ENCODE data around the gene POLG2.

POLG2 gene

DNA sequence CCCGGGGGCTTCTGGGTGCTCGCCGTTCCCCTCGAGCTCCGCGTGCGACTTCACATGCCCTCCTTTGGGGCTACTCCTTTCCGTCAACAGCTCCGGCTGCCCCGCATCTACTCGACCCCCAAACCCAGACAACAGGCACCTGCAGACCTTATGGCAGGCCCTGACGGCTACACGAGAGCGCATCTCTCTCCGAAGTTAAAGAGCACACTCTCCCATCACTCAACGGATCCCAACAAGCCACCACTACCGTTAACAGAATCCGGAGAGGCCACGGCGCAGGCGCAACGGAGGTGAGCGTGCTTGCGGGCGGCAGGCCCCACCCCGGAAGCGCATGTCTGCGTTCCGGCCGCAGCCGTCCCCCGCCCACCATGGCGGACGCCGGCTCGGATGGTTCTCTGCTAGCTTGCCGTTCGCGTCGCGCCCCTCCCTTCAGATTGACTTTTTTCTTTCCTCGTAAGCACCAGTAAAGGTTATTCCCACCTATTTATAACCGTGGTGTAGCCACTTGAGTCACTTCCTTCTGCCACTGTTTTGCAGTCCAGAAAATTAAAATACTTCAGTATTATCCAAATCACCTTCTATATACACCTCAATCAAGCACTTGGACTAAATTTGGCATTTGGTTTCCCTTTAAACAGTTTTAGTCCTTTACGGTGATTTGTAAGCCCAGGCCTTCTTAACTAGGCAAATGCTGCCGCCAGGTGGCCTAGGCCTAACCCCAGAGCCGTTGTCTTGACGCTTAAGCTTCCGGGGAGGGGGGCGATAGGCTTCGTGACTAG is at the start of gene POLG2:
Gene POLG2 (minus strand): TSS at position 269 of the 779 bp plus-strand sequence. CDS start 86 bp downstream, at position 183.
- peak; percentile 91 for DNase-seq

DNA sequence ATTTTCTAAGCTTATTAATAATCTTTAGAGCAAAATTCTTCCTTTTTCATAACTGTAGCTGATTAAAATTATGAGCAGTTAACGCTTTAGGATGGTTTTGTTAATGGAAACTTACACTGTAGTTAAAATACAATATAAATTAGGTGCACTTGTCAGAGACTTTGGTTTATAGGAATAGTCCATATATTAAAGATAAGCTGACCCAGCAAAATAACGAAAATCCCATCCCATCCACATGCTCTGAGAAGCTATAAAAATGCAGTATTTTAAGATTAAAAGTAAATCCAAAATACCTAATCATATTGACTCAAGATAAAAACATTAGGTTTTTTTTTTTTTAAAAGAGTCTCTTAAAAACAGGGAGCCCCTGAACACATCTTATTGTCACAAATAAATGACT is 47.9 kb upstream of the POLG2 start:
- no peak for DNase-seq

GRCh38 chr17:64540118-64540776 is 43.4 kb upstream of the POLG2 start:
- DNase-seq, result no peak

GRCh38 chr17:64538508-64539130 is 41.8 kb upstream of the POLG2 start:
- DNase-seq, result no peak

DNA sequence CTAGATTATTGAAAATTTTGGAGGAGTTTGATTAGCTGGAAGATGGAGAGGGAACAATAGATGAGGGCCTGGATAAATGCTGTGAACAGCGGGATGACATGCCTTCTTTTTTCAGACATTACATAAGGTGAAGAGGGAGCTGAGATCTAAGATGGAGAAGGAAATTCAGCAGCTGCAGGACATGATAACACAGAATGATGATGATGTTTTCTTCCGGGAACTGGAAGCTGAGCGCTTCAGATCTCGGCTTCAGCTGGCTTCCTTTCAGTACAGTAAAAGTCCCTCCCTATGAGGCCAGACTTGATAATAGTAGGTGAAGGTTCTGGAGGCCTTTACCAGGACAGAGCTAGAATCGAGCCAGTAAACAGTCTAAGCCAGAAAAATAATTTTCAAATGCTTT is 40.6 kb upstream of the POLG2 start:
- no peak for DNase-seq

GRCh38 chr17:64536913-64537312 is 40.1 kb upstream of the POLG2 start:
- DNase-seq, result no peak

DNA sequence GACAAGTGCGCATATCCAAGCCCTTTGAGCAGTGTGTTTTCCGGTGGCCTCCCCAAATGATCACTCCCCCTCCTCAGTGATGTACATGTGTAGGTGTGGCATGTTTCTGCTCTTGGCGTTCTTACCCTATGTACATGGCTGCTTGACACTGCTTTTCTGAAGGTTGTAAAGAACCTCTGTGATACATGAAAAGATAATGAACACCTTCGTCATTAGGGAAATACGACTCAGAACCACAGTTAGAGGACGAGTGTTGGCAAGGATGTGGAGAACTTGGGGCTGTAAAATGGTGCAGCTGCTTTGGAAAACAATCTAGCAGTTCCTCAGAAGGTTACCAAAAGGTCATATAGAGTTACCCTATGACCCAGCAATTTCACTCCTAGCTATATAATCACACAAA is 38.5 kb upstream of the POLG2 start:
- DNase-seq, result no peak

GRCh38 chr17:64534187-64534586 is 37.3 kb upstream of the POLG2 start:
- DNase-seq, result no peak

GRCh38 chr17:64533784-64534183 is 36.9 kb upstream of the POLG2 start:
- no peak for DNase-seq

- no peak for DNase-seq
Measured at GRCh38 chr17:64532409-64532808, 35.6 kb upstream of the POLG2 start.

GRCh38 chr17:64531955-64532371 is 35.1 kb upstream of the POLG2 start:
- DNase-seq, result no peak

DNA sequence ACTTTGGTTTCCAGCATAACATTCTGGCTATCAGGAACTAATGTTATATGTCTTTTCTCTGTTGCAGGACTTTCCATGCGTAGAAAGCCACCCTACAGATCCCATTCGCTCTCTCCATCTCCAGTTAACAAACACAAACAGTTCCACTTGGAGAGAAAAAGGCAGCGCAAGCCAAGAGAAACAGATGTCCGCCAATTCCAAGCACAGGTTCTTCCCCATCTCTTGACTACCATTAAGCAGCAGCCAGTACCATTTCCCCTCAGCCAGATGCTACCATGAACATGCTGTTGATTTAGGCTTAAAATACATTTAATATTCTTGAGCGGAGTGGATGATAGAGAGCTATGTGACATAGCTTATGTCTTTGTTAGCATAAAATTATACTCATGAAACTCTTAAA is 32.4 kb upstream of the POLG2 start:
- DNase-seq, result no peak

DNA sequence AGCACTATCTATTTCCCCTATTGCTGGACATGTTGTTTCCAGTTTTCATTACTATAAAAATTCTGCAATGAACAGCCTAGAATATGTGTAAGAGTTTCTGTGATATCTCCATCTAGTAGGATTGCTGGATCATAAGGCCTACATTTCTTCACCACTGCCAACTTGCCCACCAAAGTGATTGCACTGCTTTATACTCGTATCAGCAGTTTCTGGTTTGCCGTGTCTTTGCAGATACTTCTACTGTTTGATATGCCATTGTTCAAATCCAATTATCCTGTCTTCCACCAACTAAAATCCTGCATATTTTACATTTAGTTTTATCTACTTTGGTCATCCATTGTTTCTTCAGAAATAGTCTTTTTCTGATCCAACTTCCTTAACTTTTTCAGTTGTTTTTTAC is 31.1 kb upstream of the POLG2 start:
- no peak for DNase-seq

DNA sequence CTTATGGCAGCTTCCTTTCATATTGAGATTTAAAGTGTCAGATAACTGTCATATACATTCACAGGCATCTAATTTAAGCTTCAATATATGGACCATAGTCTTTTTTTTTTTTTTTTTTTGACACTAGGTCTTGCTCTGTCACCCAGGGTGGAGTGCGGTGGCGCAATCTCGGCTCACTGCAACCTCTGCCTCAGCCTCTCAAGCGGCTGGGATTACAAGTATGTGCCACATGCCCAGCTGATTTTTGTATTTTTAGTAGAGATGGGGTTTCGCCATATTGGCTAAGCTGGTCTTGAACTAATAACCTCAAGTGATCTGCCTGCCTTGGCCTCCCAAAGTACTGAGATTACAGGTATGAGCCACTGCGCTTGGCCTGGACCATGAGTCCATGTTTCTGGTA is 23.5 kb upstream of the POLG2 start:
- DNase-seq, result no peak

DNA sequence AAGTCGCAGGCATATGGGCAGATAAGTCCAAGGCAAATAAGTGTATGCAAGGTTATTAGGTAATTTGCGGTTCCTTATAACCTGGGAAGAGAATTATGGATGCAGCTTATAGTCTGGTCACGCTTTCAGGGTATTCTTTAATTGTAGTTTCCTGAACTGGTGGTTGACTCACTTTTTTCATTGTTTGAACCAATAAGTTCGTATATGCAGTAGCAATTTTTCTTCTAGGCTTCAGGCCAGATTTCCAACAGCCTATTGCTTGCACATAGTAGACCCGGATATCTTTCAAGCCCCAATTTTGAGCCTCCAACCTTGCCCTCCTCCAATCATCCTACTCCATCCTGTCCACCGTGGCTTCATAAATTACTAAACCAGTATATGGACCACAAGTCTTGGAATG is 22.7 kb upstream of the POLG2 start:
- no peak for DNase-seq

GRCh38 chr17:64515829-64516228 is 19.0 kb upstream of the POLG2 start:
- no peak for DNase-seq

GRCh38 chr17:64515419-64515818 is 18.6 kb upstream of the POLG2 start:
- no peak for DNase-seq

- DNase-seq, result no peak
Measured at GRCh38 chr17:64509179-64509578, 12.3 kb upstream of the POLG2 start.

- DNase-seq, result no peak
Measured at GRCh38 chr17:64508683-64509082, 11.8 kb upstream of the POLG2 start.

DNA sequence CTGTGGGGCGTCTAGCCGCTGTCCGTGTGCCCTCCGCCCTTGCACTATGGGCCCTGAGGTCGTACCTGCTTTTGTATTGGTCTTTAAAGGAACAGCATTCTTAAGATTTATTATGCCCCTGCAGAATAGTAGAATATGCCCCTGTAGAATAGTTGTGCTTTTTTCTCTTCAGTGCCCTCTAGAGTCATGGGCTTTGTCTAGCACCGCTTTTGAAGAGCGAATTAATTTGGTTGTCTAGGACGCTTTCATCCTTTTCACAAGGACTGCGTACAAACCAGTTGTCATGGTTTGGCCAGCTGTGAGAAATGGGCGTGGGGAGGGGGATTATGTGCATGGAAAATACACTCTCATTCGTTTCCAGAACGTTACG is 10.5 kb upstream of the POLG2 start:
- peak; percentile 8 for DNase-seq

DNA sequence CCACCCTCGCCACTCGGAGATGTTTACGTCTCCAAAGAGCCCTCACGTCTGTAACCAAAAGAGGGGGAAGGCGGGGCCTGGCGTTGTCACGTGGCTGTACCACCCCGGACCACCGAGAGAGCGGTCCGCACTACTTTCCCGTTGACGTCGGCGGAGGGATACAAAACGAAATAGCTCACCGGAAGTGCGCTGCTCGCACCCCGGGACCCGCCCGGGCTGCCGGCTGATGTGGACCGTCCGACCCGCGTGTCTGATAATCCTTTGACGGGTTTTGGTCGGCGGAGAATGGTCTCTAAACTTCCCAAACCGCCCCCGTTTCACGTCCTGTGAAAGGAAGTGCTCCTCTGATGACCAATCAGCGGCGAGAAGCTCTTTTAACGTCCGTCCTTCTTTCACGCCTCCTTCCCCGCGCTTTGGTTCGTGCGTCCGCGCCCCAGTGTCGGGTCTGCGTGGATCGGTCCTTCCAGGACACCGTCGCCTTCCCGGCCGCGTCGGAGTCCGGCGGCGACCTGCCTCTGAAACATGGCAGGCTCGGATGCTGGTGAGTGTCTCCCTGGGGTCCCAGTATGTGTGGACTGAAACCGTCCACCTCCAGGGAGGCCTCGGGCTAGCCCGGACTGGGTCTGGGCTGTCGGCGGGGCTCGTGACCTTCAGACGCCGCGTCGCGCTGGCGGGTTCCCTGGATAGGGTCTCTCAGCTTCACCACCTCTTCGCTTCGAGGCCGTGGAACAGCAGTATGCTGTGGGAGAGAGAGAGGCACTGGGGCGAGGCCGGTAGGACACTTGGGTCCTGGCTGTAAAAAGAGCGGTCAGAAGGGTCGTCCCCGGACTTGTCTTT is 9.9 kb upstream of the POLG2 start, which contains the start of gene CEP95:
Gene CEP95 (plus strand): TSS at position 402 of the 837 bp plus-strand sequence. CDS start 121 bp downstream, at position 523.
- DNase-seq, result peak; percentile 92

GRCh38 chr17:64506201-64506575 is 9.3 kb upstream of the POLG2 start, which contains the start of gene DDX5:
Gene DDX5, minus strand, starts transcription at chr17:64506289. Its CDS starts 170 bp downstream, at chr17:64506119.
- peak; percentile 97 for DNase-seq

All from activated T-cell treated with anti-CD3 and anti-CD28 coated beads for 4 hours (primary cell).